ENCODE measurements around the gene TRAF2. TPM values are rescaled to one million over a fixed set of nuclear protein-coding genes. Genes with fewer than 3 reads are reported as not detected.

Gene TRAF2
- total and polyA plus RNA-seq, 2 of the 8 experiments (the other 6 are each of a cell fraction or from before 2014, with no cell fraction given): 26.9 to 50.2 TPM

- FAIRE-seq (no peak), DNase-seq (ENCODE audit: low read depth in 1 of 2, low spot score in 2 of 2) (peak in 1 of 2 experiments; percentile 49)
- H3K9ac ChIP-seq (replicated peaks in 1 of 4; ENCODE audit: extremely low read depth in 1 of 4, low read depth in 3 of 4, low read length in 3 of 4): no peak overlapping the region
- H3K18ac ChIP-seq (ENCODE audit: extremely low read depth, low read length): no peak overlapping the region
- no peak overlapping the region for H2BK5ac ChIP-seq (ENCODE audit: low read depth, low read length)
- H2BK12ac ChIP-seq (ENCODE audit: low read depth, low read length): no peak overlapping the region
- no peak overlapping the region for H4K91ac ChIP-seq (replicated peaks; ENCODE audit: insufficient read length, low read length)
- H3K4me1 ChIP-seq (replicated peaks in 1 of 4; ENCODE audit: control insufficient read depth in 3 of 4, insufficient read depth in 4 of 4, low read length in 3 of 4): no peaks in the 10 kb centered on the region; a peak in 1 of 7 replicates
- no peak overlapping the region for H4K5ac ChIP-seq (ENCODE audit: insufficient read length, low read depth, low read length)
- no peak overlapping the region for H2BK20ac ChIP-seq (ENCODE audit: low read length)
- no peak overlapping the region for H3K56ac ChIP-seq (replicated peaks; ENCODE audit: insufficient read length, low read depth, low read length)
- ChIA-PET POLR2A (ENCODE audit: partially characterized antibody) (interaction anchor here (0.6 to 16.2 kb wide), 8 partner anchors 9 to 347 kb away, joined by 3 to 248 read pairs (median 4); partner anchors contain the start of genes AJM1, EDF1 and RABL6), CTCF (ENCODE audit: partially characterized antibody) (interaction anchor here (0.7 to 1.7 kb wide), 6 partner anchors 13 to 60 kb away, joined by 3 to 5 read pairs (median 4); partner anchors contain the start of genes AJM1 and CCDC183)
- no peak overlapping the region for H3K27ac ChIP-seq (ENCODE audit: low read depth, low read length)
- H2AK5ac ChIP-seq (ENCODE audit: low read depth, low read length): 0 out of 2 replicates have a peak overlapping the region, but pooled peaks have one; percentile 6
- H2AFZ ChIP-seq (ENCODE audit: low read length): no peak overlapping the region
- no peak overlapping the region for H3K4me2 ChIP-seq (ENCODE audit: insufficient read depth in 1 of 2, low read depth in 2 of 2, low read length in 2 of 2)
- H4K20me1 ChIP-seq (replicated peaks in 1 of 2; ENCODE audit: control insufficient read depth in 1 of 2, insufficient read depth in 2 of 2, low read length in 2 of 2): peaks cover 0 to 13% of the 10 kb centered on the region in 2 experiments
- no peak overlapping the region for H2BK120ac ChIP-seq (replicated peaks; ENCODE audit: low read depth, low read length)
- no peak overlapping the region for H3K4me3 ChIP-seq (ENCODE audit: extremely low read depth in 1 of 4, insufficient read depth in 2 of 4, low read depth in 3 of 4, low read length in 4 of 4)
- no peak overlapping the region for H3K23ac ChIP-seq (ENCODE audit: insufficient read length)
- H4K8ac ChIP-seq (ENCODE audit: extremely low read depth, insufficient read depth, low read length): peak overlapping the region; percentile 14; the same call in 1 of the 2 replicates
- no peaks in the 10 kb centered on the region for H3K79me2 ChIP-seq (ENCODE audit: control insufficient read depth in 1 of 2, insufficient read depth in 2 of 2, low read length in 2 of 2)
- H3K14ac ChIP-seq (ENCODE audit: insufficient read length): no peak overlapping the region
- H3K36me3 ChIP-seq (ENCODE audit: control insufficient read depth in 2 of 4, insufficient read depth in 4 of 4, low read length in 3 of 4): peaks cover 0 to 4% (median 2%) of the 10 kb centered on the region in 4 experiments; a peak in 4 of 8 replicates
- no peaks in the 10 kb centered on the region for H3K79me1 ChIP-seq (ENCODE audit: low read depth, low read length)
- H3K9me3 ChIP-seq (ENCODE audit: insufficient read depth in 2 of 2, low read depth in 1 of 2, low read length in 1 of 2): no peaks in the 10 kb centered on the region
- H3K23me2 ChIP-seq (ENCODE audit: low read depth, low read length): no peaks in the 10 kb centered on the region
- TF ChIP-seq CREB1 (IDR thresholded peaks at IDR 0.05) (no peak), E2F6 (IDR thresholded peaks at IDR 0.05) (no peak), CEBPB (IDR thresholded peaks at IDR 0.05; ENCODE audit: low read depth, low read length) (no peak)
- TF ChIP-seq, protein P1, sequence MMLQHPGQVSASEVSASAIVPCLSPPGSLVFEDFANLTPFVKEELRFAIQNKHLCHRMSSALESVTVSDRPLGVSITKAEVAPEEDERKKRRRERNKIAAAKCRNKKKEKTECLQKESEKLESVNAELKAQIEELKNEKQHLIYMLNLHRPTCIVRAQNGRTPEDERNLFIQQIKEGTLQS (IDR thresholded peaks at IDR 0.05; ENCODE audit: insufficient read depth, low read depth, low read length): no peak
- no peak overlapping the region for H3K4ac ChIP-seq (replicated peaks; ENCODE audit: insufficient read length, low read depth, low read length)
- H2BK15ac ChIP-seq (ENCODE audit: low read length): no peak overlapping the region
- H3K27me3 ChIP-seq (replicated peaks in 1 of 4; ENCODE audit: control insufficient read depth in 3 of 4, extremely low read depth in 1 of 4, insufficient read depth in 3 of 4, low read length in 3 of 4): no peaks in the 10 kb centered on the region
- 89% methylated on average over 12 of the region's 15 CpGs; no CpG with 5 or more reads in 1 of the 2 experiments for WGBS, 2 experiments (ENCODE audit: extremely low coverage in 1 of 2, insufficient coverage in 1 of 2, insufficient read length in 1 of 2, insufficient replicate concordance in 2 of 2, low coverage in 1 of 2, low lambda C conversion rate in 2 of 2, missing lambda C conversion rate in 1 of 2)
Observed at GRCh38 chr9:136856079-136856476, 30.2 kb upstream of the TRAF2 start.

All from H1 (cell line).